K562 (cell line): ENCODE measurements around the gene BBC3. TPM values are rescaled to one million over a fixed set of nuclear protein-coding genes. Genes with fewer than 3 reads are reported as not detected.
A peak's percentile ranks its signal among the peaks of the same experiment; 100 is the strongest.

ENCODE experiments used
- MAZ ChIP-seq, 2 experiments: fragments of 450-650 bp in 1 of 2; sonication (generic) in 1 of 2; formaldehyde crosslinking; IDR thresholded peaks in 1 of 2; conservative IDR thresholded peaks in 1 of 2; 2 replicates each; pipeline versions ENCODE4 v1.4.0 to v1.5.0; 2020; ENCODE audit warnings: mild to moderate bottlenecking in 1 of 2, missing genetic modification reagents in 1 of 2
- NR1H2 ChIP-seq: sonication (generic); formaldehyde crosslinking; IDR thresholded peaks from 2 replicates; pipeline ENCODE4 v1.4.0; 2020; ENCODE audit warnings: mild to moderate bottlenecking, missing genetic modification reagents
- NR2C2 ChIP-seq, 2 experiments: fragments of 200-800 bp in 1 of 2; sonication (Bioruptor generic) in 1 of 2; sonication (generic) in 1 of 2; formaldehyde crosslinking in 1 of 2; IDR thresholded peaks; 2 replicates each; pipeline versions ENCODE4 v1.6.1 to v1.8.0; 2016 to 2022; ENCODE audit warnings: mild to moderate bottlenecking in 1 of 2, missing compliant biosample characterization in 1 of 2, missing genetic modification characterization in 1 of 2, missing genetic modification reagents in 1 of 2
- PRMT5 ChIP-seq: sonication (generic); formaldehyde crosslinking; IDR thresholded peaks from 2 replicates; pipeline ENCODE4 v1.5.0; 2020; ENCODE audit warnings: missing genetic modification reagents
- SUPT5H ChIP-seq: fragments of 450-650 bp; IDR thresholded peaks from 2 replicates; pipeline ENCODE4 v1.6.1; 2016
- polyA plus RNA-seq, 8 experiments: library from polyadenylated mRNA; depleted of rRNA in 4 of 8; stranded (reverse) in 5 of 8; unstranded in 3 of 8; fragments of >200 nt; fragmentation: Nextera tagmentation in 2 of 8; fragmentation: Illumina TruSeq in 1 of 8; extraction: Ambion mirVana in 2 of 8; extraction: Trizol in 1 of 8; gene quantifications; 2 replicates each; pipeline versions ENCODE4 v1.2.1 to v1.2.3, GENCODE V29; 2011 to 2014; ENCODE audit warnings: inconsistent platforms in 1 of 8, missing spikeins in 1 of 8
- total RNA-seq, 7 experiments: library from RNA; depleted of rRNA in 6 of 7; stranded (reverse); fragments of >200 nt in 6 of 7; fragmentation: Illumina TruSeq in 2 of 7; extraction: Trizol in 2 of 7; gene quantifications; 2 replicates each; pipeline versions ENCODE4 v1.2.1 to v1.2.3, GENCODE V29; 2011 to 2021; ENCODE audit warnings: low replicate concordance in 1 of 7
- TF ChIP-seq, protein P1 (sequence below), 2 experiments: fragments of 450-650 bp in 1 of 2; IDR thresholded peaks; 2 replicates each; pipeline ENCODE4 v1.6.1; 2011 to 2017; ENCODE audit warnings: low read depth in 2 of 2, antibody characterized with exemption in 1 of 2, borderline replicate concordance in 1 of 2, low read length in 1 of 2, mild to moderate bottlenecking in 1 of 2, mixed read lengths in 1 of 2; ENCODE audit not compliant: control insufficient read depth in 1 of 2
- TF ChIP-seq, protein P2 (sequence below): fragments of 450-650 bp; formaldehyde crosslinking; IDR thresholded peaks from 2 replicates; pipeline ENCODE4 v1.4.0; 2022; ENCODE audit warnings: missing genetic modification characterization
- TF ChIP-seq, protein P3 (sequence below): fragments of 450-650 bp; formaldehyde crosslinking; IDR thresholded peaks from 2 replicates; pipeline ENCODE4 v1.4.0; 2020; ENCODE audit warnings: mild to moderate bottlenecking, mixed read lengths
- TF ChIP-seq, protein P4 (sequence below), 2 experiments: fragments of 450-650 bp; IDR thresholded peaks; 2 replicates each; pipeline ENCODE4 v1.6.1; 2018; ENCODE audit warnings: mild to moderate bottlenecking in 2 of 2, low read depth in 1 of 2; ENCODE audit not compliant: partially characterized antibody in 2 of 2
- TF ChIP-seq, protein P5 (sequence below): fragments of 250-450 bp; sonication (Bioruptor Pico); IDR thresholded peaks from 2 replicates; pipeline ENCODE4 v1.9.0; 2021; ENCODE audit warnings: mild to moderate bottlenecking

The BBC3 gene
- total and polyA plus RNA-seq, 9 of the 15 experiments (the other 6 are each of a cell fraction or from before 2014, with no cell fraction given): 0.15 to 30.7 (median 4.8) TPM

DNA sequence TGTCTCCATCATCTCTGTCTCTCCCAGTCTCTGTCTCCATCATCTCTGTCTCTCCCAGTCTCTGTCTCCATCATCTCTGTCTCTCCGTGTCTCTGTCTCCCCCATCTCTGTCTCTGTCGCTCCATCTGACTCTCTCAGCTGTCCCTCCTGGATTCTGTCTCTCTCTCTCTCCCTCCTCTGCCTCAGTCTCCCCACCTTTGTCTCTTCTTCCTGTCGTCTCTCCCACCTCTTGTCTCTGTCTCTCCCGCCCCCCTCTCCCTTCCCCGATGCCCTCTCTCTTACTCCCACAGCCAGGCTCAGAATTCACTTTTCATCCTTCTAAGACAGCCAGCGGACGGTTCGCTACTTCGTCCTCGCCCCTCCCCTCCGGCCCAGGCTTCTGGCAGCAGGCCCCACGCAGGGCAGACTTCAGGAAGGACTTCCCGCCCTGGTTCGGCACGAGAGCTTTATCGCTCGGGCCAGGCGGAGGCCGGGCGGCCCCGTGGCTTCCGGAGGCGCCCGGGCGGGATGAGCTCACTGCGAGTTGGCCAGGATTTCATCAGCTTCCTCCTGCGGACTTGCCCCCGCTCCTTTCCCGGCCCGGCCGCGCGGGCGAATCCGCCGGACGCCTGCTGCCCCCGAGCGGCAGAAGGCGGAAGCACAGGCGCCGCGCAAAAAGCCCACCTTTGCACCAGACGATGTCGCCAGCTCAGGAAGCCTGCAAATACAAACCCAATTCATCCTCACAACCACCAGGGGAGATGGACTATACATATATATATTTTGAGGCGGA is 13.0 kb upstream of the BBC3 start (continued):
- TF ChIP-seq SUPT5H (peak; percentile 82), PRMT5 (CRISPR knock-in tag) (no peak), MAZ (CRISPR knock-in tag; conservative IDR thresholded peaks at IDR 0.05 in 1 of 2, IDR thresholded peaks at IDR 0.05 in 1 of 2) (peak; percentile 100), NR2C2 (CRISPR knock-in tag; IDR thresholded peaks at IDR 0.05) (no peak), NR2C2 (tag; IDR thresholded peaks at IDR 0.05) (peak; percentile 51; the same call in 1 of the 2 replicates), NR1H2 (0 out of 2 replicates have a peak, but pooled peaks have one; percentile 29)
- TF ChIP-seq, protein P1, sequence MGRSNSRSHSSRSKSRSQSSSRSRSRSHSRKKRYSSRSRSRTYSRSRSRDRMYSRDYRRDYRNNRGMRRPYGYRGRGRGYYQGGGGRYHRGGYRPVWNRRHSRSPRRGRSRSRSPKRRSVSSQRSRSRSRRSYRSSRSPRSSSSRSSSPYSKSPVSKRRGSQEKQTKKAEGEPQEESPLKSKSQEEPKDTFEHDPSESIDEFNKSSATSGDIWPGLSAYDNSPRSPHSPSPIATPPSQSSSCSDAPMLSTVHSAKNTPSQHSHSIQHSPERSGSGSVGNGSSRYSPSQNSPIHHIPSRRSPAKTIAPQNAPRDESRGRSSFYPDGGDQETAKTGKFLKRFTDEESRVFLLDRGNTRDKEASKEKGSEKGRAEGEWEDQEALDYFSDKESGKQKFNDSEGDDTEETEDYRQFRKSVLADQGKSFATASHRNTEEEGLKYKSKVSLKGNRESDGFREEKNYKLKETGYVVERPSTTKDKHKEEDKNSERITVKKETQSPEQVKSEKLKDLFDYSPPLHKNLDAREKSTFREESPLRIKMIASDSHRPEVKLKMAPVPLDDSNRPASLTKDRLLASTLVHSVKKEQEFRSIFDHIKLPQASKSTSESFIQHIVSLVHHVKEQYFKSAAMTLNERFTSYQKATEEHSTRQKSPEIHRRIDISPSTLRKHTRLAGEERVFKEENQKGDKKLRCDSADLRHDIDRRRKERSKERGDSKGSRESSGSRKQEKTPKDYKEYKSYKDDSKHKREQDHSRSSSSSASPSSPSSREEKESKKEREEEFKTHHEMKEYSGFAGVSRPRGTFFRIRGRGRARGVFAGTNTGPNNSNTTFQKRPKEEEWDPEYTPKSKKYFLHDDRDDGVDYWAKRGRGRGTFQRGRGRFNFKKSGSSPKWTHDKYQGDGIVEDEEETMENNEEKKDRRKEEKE (IDR thresholded peaks at IDR 0.05; ENCODE audit: borderline replicate concordance in 1 of 2, control insufficient read depth in 1 of 2, low read depth in 2 of 2, low read length in 1 of 2): peak in 1 of 2 experiments; percentile 81; a peak in 1 of 4 replicates
- TF ChIP-seq, protein P2, sequence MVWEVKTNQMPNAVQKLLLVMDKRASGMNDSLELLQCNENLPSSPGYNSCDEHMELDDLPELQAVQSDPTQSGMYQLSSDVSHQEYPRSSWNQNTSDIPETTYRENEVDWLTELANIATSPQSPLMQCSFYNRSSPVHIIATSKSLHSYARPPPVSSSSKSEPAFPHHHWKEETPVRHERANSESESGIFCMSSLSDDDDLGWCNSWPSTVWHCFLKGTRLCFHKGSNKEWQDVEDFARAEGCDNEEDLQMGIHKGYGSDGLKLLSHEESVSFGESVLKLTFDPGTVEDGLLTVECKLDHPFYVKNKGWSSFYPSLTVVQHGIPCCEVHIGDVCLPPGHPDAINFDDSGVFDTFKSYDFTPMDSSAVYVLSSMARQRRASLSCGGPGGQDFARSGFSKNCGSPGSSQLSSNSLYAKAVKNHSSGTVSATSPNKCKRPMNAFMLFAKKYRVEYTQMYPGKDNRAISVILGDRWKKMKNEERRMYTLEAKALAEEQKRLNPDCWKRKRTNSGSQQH: peak; percentile 87
- TF ChIP-seq, protein P3, sequence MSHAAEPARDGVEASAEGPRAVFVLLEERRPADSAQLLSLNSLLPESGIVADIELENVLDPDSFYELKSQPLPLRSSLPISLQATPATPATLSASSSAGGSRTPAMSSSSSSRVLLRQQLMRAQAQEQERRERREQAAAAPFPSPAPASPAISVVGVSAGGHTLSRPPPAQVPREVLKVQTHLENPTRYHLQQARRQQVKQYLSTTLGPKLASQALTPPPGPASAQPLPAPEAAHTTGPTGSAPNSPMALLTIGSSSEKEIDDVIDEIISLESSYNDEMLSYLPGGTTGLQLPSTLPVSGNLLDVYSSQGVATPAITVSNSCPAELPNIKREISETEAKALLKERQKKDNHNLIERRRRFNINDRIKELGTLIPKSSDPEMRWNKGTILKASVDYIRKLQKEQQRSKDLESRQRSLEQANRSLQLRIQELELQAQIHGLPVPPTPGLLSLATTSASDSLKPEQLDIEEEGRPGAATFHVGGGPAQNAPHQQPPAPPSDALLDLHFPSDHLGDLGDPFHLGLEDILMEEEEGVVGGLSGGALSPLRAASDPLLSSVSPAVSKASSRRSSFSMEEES (CRISPR knock-in tag): no peak
- TF ChIP-seq, protein P4, sequence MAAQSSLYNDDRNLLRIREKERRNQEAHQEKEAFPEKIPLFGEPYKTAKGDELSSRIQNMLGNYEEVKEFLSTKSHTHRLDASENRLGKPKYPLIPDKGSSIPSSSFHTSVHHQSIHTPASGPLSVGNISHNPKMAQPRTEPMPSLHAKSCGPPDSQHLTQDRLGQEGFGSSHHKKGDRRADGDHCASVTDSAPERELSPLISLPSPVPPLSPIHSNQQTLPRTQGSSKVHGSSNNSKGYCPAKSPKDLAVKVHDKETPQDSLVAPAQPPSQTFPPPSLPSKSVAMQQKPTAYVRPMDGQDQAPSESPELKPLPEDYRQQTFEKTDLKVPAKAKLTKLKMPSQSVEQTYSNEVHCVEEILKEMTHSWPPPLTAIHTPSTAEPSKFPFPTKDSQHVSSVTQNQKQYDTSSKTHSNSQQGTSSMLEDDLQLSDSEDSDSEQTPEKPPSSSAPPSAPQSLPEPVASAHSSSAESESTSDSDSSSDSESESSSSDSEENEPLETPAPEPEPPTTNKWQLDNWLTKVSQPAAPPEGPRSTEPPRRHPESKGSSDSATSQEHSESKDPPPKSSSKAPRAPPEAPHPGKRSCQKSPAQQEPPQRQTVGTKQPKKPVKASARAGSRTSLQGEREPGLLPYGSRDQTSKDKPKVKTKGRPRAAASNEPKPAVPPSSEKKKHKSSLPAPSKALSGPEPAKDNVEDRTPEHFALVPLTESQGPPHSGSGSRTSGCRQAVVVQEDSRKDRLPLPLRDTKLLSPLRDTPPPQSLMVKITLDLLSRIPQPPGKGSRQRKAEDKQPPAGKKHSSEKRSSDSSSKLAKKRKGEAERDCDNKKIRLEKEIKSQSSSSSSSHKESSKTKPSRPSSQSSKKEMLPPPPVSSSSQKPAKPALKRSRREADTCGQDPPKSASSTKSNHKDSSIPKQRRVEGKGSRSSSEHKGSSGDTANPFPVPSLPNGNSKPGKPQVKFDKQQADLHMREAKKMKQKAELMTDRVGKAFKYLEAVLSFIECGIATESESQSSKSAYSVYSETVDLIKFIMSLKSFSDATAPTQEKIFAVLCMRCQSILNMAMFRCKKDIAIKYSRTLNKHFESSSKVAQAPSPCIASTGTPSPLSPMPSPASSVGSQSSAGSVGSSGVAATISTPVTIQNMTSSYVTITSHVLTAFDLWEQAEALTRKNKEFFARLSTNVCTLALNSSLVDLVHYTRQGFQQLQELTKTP (IDR thresholded peaks at IDR 0.05; ENCODE audit: low read depth in 1 of 2, partially characterized antibody in 2 of 2): peak; percentile 78 to 85
- TF ChIP-seq, protein P5, sequence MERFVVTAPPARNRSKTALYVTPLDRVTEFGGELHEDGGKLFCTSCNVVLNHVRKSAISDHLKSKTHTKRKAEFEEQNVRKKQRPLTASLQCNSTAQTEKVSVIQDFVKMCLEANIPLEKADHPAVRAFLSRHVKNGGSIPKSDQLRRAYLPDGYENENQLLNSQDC (CRISPR knock-in tag): no peak
